ENCODE measurements around the gene ADAMTSL2.

DNA sequence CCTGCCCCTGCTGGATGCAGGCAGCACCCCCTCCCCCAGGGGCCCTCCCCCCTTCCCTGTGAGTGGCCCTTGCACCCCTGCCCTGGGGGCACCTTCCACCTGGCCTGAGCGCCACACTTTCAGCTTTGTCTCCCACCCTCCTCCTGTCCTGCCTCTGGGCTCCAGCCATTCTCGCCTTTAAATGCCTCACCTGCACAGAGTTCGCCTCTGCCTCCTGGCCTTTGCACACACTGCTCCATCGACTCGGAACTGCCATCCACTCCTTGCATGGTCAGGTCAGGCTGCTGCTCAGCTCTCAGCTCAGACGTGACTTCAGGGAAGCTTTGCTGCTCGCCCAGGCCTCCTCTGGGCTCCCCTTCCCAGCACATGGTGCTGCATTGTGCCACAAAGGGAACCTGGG lies 64.5 kb downstream of the ADAMTSL2 start:
- TF ChIP-seq EZH2 (IDR thresholded peaks at IDR 0.05; ENCODE audit: low read length) (no peak), CTCF (optimal IDR thresholded peaks at IDR 0.05 in 1 of 3, IDR thresholded peaks at IDR 0.05 in 1 of 3, conservative IDR thresholded peaks at IDR 0.05 in 1 of 3; ENCODE audit: extremely low read depth in 1 of 3, insufficient read depth in 2 of 3, low read length in 3 of 3) (no peak)
